Loucy (cell line): ENCODE results near the gene RNPEPL1.

Experiments used
- EZH2phosphoT487 ChIP-seq: fragments of 200-600 bp; IDR thresholded peaks from 2 replicates; pipeline ENCODE4 v1.6.1; 2018; ENCODE audit warnings: antibody characterized with exemption, mild to moderate bottlenecking, moderate library complexity, borderline replicate concordance
- TF ChIP-seq, protein P1 (sequence below): fragments of 200-600 bp; sonication (generic); conservative IDR thresholded peaks from 2 replicates; pipeline ENCODE4 v1.5.1; 2014; ENCODE audit warnings: mild to moderate bottlenecking, antibody characterized with exemption, low read length

DNA sequence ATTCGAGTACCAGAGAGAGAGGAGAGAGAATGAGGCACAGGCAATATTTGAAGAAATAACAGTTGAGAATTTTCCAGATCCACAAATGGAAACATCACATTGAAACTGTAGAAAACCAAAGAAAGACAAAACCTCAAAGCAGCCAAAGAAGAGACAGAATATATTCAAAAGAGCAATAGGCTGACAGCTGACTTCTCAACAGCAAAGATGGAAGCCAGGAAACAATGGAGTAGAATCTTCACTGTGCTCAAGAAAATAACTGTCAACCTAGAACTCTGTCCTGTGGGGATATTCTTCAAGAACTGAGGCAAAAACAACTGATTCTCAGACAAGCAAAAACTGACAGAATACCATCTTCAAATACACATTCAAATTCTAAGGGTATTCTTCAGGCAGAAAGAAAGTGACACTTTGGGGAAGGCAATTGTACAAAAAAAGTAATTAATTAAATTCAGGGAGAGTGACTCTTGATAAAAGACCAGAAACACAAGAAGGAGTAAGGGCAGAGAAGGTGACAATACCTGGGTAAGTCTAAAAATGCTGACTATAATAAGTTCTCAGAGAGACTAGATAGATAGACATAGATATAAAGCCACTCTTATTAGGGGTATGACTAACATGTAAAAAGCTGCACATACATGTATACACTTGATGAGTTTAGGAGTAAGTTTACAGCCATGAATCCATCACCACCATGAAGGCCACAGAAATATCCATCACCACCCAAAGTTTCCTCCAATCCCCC is 36.1 kb upstream of the RNPEPL1 start:
- TF ChIP-seq, protein P1, sequence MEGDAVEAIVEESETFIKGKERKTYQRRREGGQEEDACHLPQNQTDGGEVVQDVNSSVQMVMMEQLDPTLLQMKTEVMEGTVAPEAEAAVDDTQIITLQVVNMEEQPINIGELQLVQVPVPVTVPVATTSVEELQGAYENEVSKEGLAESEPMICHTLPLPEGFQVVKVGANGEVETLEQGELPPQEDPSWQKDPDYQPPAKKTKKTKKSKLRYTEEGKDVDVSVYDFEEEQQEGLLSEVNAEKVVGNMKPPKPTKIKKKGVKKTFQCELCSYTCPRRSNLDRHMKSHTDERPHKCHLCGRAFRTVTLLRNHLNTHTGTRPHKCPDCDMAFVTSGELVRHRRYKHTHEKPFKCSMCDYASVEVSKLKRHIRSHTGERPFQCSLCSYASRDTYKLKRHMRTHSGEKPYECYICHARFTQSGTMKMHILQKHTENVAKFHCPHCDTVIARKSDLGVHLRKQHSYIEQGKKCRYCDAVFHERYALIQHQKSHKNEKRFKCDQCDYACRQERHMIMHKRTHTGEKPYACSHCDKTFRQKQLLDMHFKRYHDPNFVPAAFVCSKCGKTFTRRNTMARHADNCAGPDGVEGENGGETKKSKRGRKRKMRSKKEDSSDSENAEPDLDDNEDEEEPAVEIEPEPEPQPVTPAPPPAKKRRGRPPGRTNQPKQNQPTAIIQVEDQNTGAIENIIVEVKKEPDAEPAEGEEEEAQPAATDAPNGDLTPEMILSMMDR = no peak
- TF ChIP-seq EZH2phosphoT487 = no peak
